Fibroblast of skin of right quadriceps (primary cell): ENCODE measurements around the gene PFKP.
"Not testable (repeated sequence)": the region's sequence is repeated elsewhere in the genome, so short reads cannot be mapped to it uniquely, and the experiment has no call there.

Experiments
- DNase-seq: peaks from one replicate; pipeline ENCODE4 v3.0.0-alpha.2; 2013

Gene PFKP

GRCh38 chr10:3099291-3100092 lies 32.1 kb downstream of the PFKP start:
- peak; percentile 83 for DNase-seq

- DNase-seq: no peak
Observed at GRCh38 chr10:3100093-3100792, 32.9 kb downstream of the PFKP start.

- no peak for DNase-seq
Observed at GRCh38 chr10:3100856-3101640, 33.7 kb downstream of the PFKP start.

GRCh38 chr10:3102720-3103427 lies 35.5 kb downstream of the PFKP start:
- no peak for DNase-seq

GRCh38 chr10:3103646-3104045 lies 36.3 kb downstream of the PFKP start:
- no peak for DNase-seq

- DNase-seq: no peak
Observed at GRCh38 chr10:3104251-3104918, 37.0 kb downstream of the PFKP start.

- DNase-seq: no peak
Observed at GRCh38 chr10:3105166-3105565, 37.8 kb downstream of the PFKP start.

GRCh38 chr10:3105905-3106304 lies 38.6 kb downstream of the PFKP start:
- DNase-seq: no peak

GRCh38 chr10:3106328-3106727 lies 39.0 kb downstream of the PFKP start:
- DNase-seq: not testable (repeated sequence)

- no peak for DNase-seq
Observed at GRCh38 chr10:3106928-3107425, 39.6 kb downstream of the PFKP start.

- DNase-seq: peak; percentile 71
Observed at GRCh38 chr10:3107426-3107961, 40.1 kb downstream of the PFKP start.

GRCh38 chr10:3108033-3108432 lies 40.7 kb downstream of the PFKP start:
- no peak for DNase-seq

- DNase-seq: no peak
Observed at GRCh38 chr10:3108575-3109105, 41.3 kb downstream of the PFKP start.

GRCh38 chr10:3109196-3109595 lies 41.8 kb downstream of the PFKP start:
- DNase-seq: no peak

- no peak for DNase-seq
Observed at GRCh38 chr10:3109633-3110032, 42.3 kb downstream of the PFKP start.

- DNase-seq: no peak
Observed at GRCh38 chr10:3110782-3111620, 43.7 kb downstream of the PFKP start.

- no peak for DNase-seq
Observed at GRCh38 chr10:3111621-3112163, 44.3 kb downstream of the PFKP start.

GRCh38 chr10:3113343-3113720 lies 46.0 kb downstream of the PFKP start:
- no peak for DNase-seq

GRCh38 chr10:3115685-3116084 lies 48.3 kb downstream of the PFKP start:
- DNase-seq: no peak

GRCh38 chr10:3116508-3117100 lies 49.3 kb downstream of the PFKP start:
- DNase-seq: no peak
